ENCODE results near the gene SCN5A. TPM values are rescaled to one million over a fixed set of nuclear protein-coding genes. Genes with fewer than 3 reads are reported as not detected.

The SCN5A gene
- total RNA-seq, 1 experiment from 2014 or later, result 4.7 TPM

- H3K9me3 ChIP-seq (ENCODE audit: insufficient read depth, low read depth), result no peaks in the 10 kb centered on the region
- no peaks in the 10 kb centered on the region; the same call in 1 of the 2 replicates for H4K20me1 ChIP-seq (ENCODE audit: insufficient read depth)
- DNase-seq, result no peak
- intact Hi-C loops (cut with micrococcal nuclease; ENCODE audit: unreplicated experiment), result no loop called here
- peaks cover 5% of the 10 kb centered on the region; the same call in 1 of the 2 replicates for H3K36me3 ChIP-seq (ENCODE audit: low read depth)
- no TSS peak for BruUV-seq (replicated peaks)
- no peak overlapping the region for H3K4me2 ChIP-seq
- no peaks in the 10 kb centered on the region for H3K9me2 ChIP-seq (ENCODE audit: insufficient read depth)
- no peak overlapping the region for H2AFZ ChIP-seq
- no peaks in the 10 kb centered on the region for H3K79me2 ChIP-seq (ENCODE audit: low read depth)
- H3F3A ChIP-seq (ENCODE audit: insufficient read depth, low read depth), result no peaks in the 10 kb centered on the region
- POLR2A ChIA-PET (ENCODE audit: unreplicated experiment), result no interaction called here
- H3K4me3 ChIP-seq, result no peak overlapping the region
- H3K27ac ChIP-seq, result no peak overlapping the region
- H3K27me3 ChIP-seq (ENCODE audit: insufficient read depth, low read depth), result no peaks in the 10 kb centered on the region
- H3K4me1 ChIP-seq (replicated peaks; ENCODE audit: insufficient read depth), result no peaks in the 10 kb centered on the region
- CTCF ChIA-PET, result no interaction called here
- no peak for TF ChIP-seq CTCF (conservative IDR thresholded peaks at IDR 0.05)
- TF ChIP-seq EZH2 (IDR thresholded peaks at IDR 0.05; ENCODE audit: low read depth), result no peak
Measured at GRCh38 chr3:38516669-38517068, 132.8 kb downstream of the SCN5A start.

DNA sequence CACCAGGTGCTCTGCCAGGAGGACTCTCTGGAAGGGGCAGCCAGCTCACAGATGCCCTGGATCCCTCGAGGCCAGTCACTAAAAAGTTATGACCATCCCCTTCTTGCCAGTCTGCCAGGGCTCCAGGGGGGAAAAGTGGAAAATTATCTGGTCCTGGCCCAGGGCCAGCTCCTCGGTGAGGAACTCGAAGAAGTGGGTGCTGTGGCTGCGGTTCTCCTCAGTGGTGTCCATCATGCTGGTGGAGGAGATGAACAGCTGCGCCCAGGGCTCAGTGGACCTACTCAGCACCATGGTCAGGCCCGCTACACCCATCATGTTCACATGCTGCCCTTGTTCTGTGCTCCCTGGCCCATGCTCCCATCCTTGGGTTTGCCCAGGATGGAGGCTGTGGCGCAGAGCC, 134.1 kb downstream of the SCN5A start:
- no peaks in the 10 kb centered on the region for H3K79me2 ChIP-seq (ENCODE audit: low read depth)
- no peaks in the 10 kb centered on the region for H3K9me3 ChIP-seq (ENCODE audit: insufficient read depth, low read depth)
- no peaks in the 10 kb centered on the region for H3K4me1 ChIP-seq (replicated peaks; ENCODE audit: insufficient read depth)
- no peaks in the 10 kb centered on the region; the same call in 1 of the 2 replicates for H4K20me1 ChIP-seq (ENCODE audit: insufficient read depth)
- no peaks in the 10 kb centered on the region for H3K27me3 ChIP-seq (ENCODE audit: insufficient read depth, low read depth)
- H3K9me2 ChIP-seq (ENCODE audit: insufficient read depth), result no peaks in the 10 kb centered on the region
- BruUV-seq (replicated peaks), result no TSS peak
- intact Hi-C loops (cut with micrococcal nuclease; ENCODE audit: unreplicated experiment), result no loop called here
- TF ChIP-seq CTCF (conservative IDR thresholded peaks at IDR 0.05) (no peak), EZH2 (IDR thresholded peaks at IDR 0.05; ENCODE audit: low read depth) (no peak)
- no peak overlapping the region for H3K4me3 ChIP-seq
- no peak overlapping the region for H2AFZ ChIP-seq
- no peak for DNase-seq
- H3K36me3 ChIP-seq (ENCODE audit: low read depth), result peaks cover 5% of the 10 kb centered on the region; the same call in 1 of the 2 replicates
- no peak overlapping the region for H3K4me2 ChIP-seq
- POLR2A ChIA-PET (ENCODE audit: unreplicated experiment), result no interaction called here
- no peak overlapping the region for H3K27ac ChIP-seq
- CTCF ChIA-PET, result no interaction called here
- no peaks in the 10 kb centered on the region for H3F3A ChIP-seq (ENCODE audit: insufficient read depth, low read depth)

DNA sequence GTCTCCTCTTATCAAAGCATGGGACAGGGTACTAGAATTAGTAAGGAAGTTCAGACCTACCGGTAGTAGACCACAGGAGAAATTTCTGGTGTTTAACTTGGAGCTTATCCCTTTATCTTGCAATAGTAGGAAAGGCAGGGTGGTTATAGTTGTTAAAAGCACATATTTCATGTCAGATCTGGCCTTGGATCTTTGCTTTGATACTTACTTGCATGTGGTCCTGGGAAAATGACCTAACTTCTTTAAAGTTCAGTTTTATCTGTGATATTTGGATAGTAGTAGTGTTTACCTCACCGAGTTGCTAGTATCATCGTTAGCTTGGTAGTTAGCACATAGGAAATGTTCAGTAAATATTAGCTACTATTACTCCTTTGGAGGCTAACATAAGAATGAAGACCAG, 137.9 kb downstream of the SCN5A start:
- Histone ChIP-seq H3K4me1 (replicated peaks; ENCODE audit: insufficient read depth) (no peaks in the 10 kb centered on the region), H3K79me2 (ENCODE audit: low read depth) (no peaks in the 10 kb centered on the region), H3K27me3 (ENCODE audit: insufficient read depth, low read depth) (no peaks in the 10 kb centered on the region), H3K27ac (no peak overlapping the region), H2AFZ (no peak overlapping the region), H3K4me3 (no peak overlapping the region), H3F3A (ENCODE audit: insufficient read depth, low read depth) (no peaks in the 10 kb centered on the region), H3K9me2 (ENCODE audit: insufficient read depth) (no peaks in the 10 kb centered on the region), H3K36me3 (ENCODE audit: low read depth) (peaks cover 7% of the 10 kb centered on the region; the same call in 1 of the 2 replicates), H3K9me3 (ENCODE audit: insufficient read depth, low read depth) (no peaks in the 10 kb centered on the region), H4K20me1 (ENCODE audit: insufficient read depth) (no peaks in the 10 kb centered on the region; the same call in 1 of the 2 replicates), H3K4me2 (no peak overlapping the region)
- DNase-seq, result no peak
- no peak for TF ChIP-seq CTCF (conservative IDR thresholded peaks at IDR 0.05)
- TF ChIP-seq EZH2 (IDR thresholded peaks at IDR 0.05; ENCODE audit: low read depth), result no peak
- intact Hi-C loops (cut with micrococcal nuclease; ENCODE audit: unreplicated experiment), result no loop called here
- ChIA-PET CTCF (no interaction called here), POLR2A (ENCODE audit: unreplicated experiment) (no interaction called here)
- BruUV-seq (replicated peaks), result no TSS peak

Measured in PC-9 (cell line).